IMR-90 (cell line): ENCODE results near the gene PCDH1. TPM values are rescaled to one million over a fixed set of nuclear protein-coding genes. Genes with fewer than 3 reads are reported as not detected.

Source experiments
- ATAC-seq: fragments of 200-7000 bp; cut with Tn5 transposase; 2 replicates; pipeline ENCODE4 v1.9.1; 2020; ENCODE audit warnings: low read depth, mild to moderate bottlenecking, moderate library complexity
- BruUV-seq: library from RNA; stranded (reverse); fragments of 400-500 nt; replicated peaks from 2 replicates; lab custom pipeline; 2021; lab: Mats Ljungman, UMichigan
- CTCF ChIA-PET: fragments of 300-600 bp; formaldehyde crosslinking; extraction: SDS; loops from one replicate; lab custom pipeline; 2021; ENCODE audit warnings: antibody characterized with exemption; lab: Yijun Ruan, JAX
- POLR2A ChIA-PET: fragments of 300-600 bp; sonication (Branson Sonifier 250); formaldehyde crosslinking; loops from one replicate; lab custom pipeline; 2022; ENCODE audit warnings: antibody characterized with exemption; ENCODE audit not compliant: unreplicated experiment; lab: Charles Lee
- DNase-seq: peaks from one replicate; pipeline ENCODE4 v3.0.0; 2013
- H2AFZ ChIP-seq: replicated peaks from 2 replicates; pipeline ENCODE3; 2013; ENCODE audit warnings: low read length, mild to moderate bottlenecking; ENCODE audit not compliant: poor library complexity
- H2AK5ac ChIP-seq: 2 replicates; pipeline ENCODE4 v1.6.1; 2013; ENCODE audit warnings: low read depth, low read length, inconsistent platforms
- H2AK9ac ChIP-seq: replicated peaks from 2 replicates; pipeline ENCODE3; 2013; ENCODE audit warnings: mild to moderate bottlenecking, low read depth, low read length, moderate library complexity; ENCODE audit not compliant: poor library complexity
- H2BK120ac ChIP-seq: 2 replicates; pipeline ENCODE4 v1.6.1; 2013; ENCODE audit warnings: low read depth, low read length, inconsistent platforms
- H2BK15ac ChIP-seq: 3 replicates; pipeline ENCODE4 v1.6.1; 2013; ENCODE audit warnings: low read depth, low read length, inconsistent platforms
- H2BK20ac ChIP-seq: 2 replicates; pipeline ENCODE4 v1.6.1; 2013; ENCODE audit warnings: low read depth, mild to moderate bottlenecking, inconsistent platforms, low read length, moderate library complexity
- H2BK5ac ChIP-seq: 2 replicates; pipeline ENCODE4 v1.6.1; 2013; ENCODE audit warnings: mild to moderate bottlenecking, low read depth, low read length, inconsistent platforms; ENCODE audit not compliant: poor library complexity, severe bottlenecking
- H3K14ac ChIP-seq: replicated peaks from 2 replicates; pipeline ENCODE4 v1.6.1; 2013; ENCODE audit warnings: low read depth, low read length, inconsistent platforms
- H3K18ac ChIP-seq: 2 replicates; pipeline ENCODE4 v1.6.1; 2013; ENCODE audit warnings: low read depth, low read length, control low read depth
- H3K23ac ChIP-seq: 2 replicates; pipeline ENCODE4 v1.6.1; 2013; ENCODE audit warnings: low read depth, low read length, inconsistent platforms
- H3K27ac ChIP-seq: 2 replicates; pipeline ENCODE4 v1.5.1; 2013; ENCODE audit warnings: mild to moderate bottlenecking, control low read depth, low read length; ENCODE audit not compliant: insufficient read depth
- H3K27me3 ChIP-seq: 2 replicates; pipeline ENCODE4 v1.6.1; 2013; ENCODE audit warnings: low read length; ENCODE audit not compliant: control insufficient read depth, insufficient read depth
- H3K36me3 ChIP-seq: 2 replicates; pipeline ENCODE4 v1.6.1; 2013; ENCODE audit warnings: low read length, mixed read lengths; ENCODE audit not compliant: control insufficient read depth, insufficient read depth
- H3K4ac ChIP-seq: 2 replicates; pipeline ENCODE4 v1.6.1; 2013; ENCODE audit warnings: low read depth, low read length, inconsistent platforms
- H3K4me1 ChIP-seq: 2 replicates; pipeline ENCODE4 v1.6.1; 2013; ENCODE audit warnings: low read length, mixed read lengths; ENCODE audit not compliant: control insufficient read depth, insufficient read depth
- H3K4me2 ChIP-seq: 2 replicates; pipeline ENCODE4 v1.6.1; 2013; ENCODE audit warnings: low read depth, mild to moderate bottlenecking, control low read depth, low read length, moderate library complexity
- H3K4me3 ChIP-seq: 2 replicates; pipeline ENCODE4 v1.5.1; 2013; ENCODE audit warnings: low read depth, mild to moderate bottlenecking, control low read depth, low read length, moderate library complexity; ENCODE audit not compliant: insufficient read depth
- H3K56ac ChIP-seq: 2 replicates; pipeline ENCODE4 v1.6.1; 2013; ENCODE audit warnings: low read length, inconsistent platforms; ENCODE audit not compliant: insufficient read depth; ENCODE audit errors: extremely low read depth
- H3K79me1 ChIP-seq, 2 experiments: 2 replicates each; pipeline ENCODE4 v1.6.1; 2013; ENCODE audit warnings: low read length in 2 of 2, inconsistent platforms in 1 of 2, low read depth in 1 of 2
- H3K9ac ChIP-seq: 2 replicates; pipeline ENCODE4 v1.6.1; 2013; ENCODE audit warnings: low read depth, low read length, control low read depth
- H3K9me1 ChIP-seq: 2 replicates; pipeline ENCODE4 v1.6.1; 2013; ENCODE audit warnings: low read length, inconsistent platforms; ENCODE audit not compliant: insufficient read depth
- H3K9me3 ChIP-seq: 2 replicates; pipeline ENCODE4 v1.6.1; 2013; ENCODE audit warnings: low read length; ENCODE audit not compliant: control insufficient read depth, insufficient read depth
- H4K20me1 ChIP-seq: 2 replicates; pipeline ENCODE4 v1.6.1; 2013; ENCODE audit warnings: low read length, inconsistent platforms; ENCODE audit not compliant: insufficient read depth
- H4K5ac ChIP-seq: 2 replicates; pipeline ENCODE4 v1.6.1; 2013; ENCODE audit warnings: mild to moderate bottlenecking, low read depth, low read length, control low read depth
- H4K8ac ChIP-seq, 2 experiments: 2 replicates each; pipeline ENCODE4 v1.6.1; 2013; ENCODE audit warnings: low read depth in 2 of 2, low read length in 2 of 2, control low read depth in 1 of 2, inconsistent platforms in 1 of 2
- H4K91ac ChIP-seq: 2 replicates; pipeline ENCODE4 v1.6.1; 2013; ENCODE audit warnings: low read depth, low read length, inconsistent platforms; ENCODE audit not compliant: insufficient read depth
- BHLHE40 ChIP-seq: fragments of 150-350 bp; IDR thresholded peaks from 2 replicates; pipeline ENCODE4 v1.6.1; 2016; ENCODE audit warnings: mild to moderate bottlenecking, low read depth, low read length
- CEBPB ChIP-seq: IDR thresholded peaks from 2 replicates; pipeline ENCODE4 v1.6.1; 2012; ENCODE audit warnings: low read depth, low read length, improper control_type of control experiment
- CHD1 ChIP-seq: IDR thresholded peaks from 2 replicates; pipeline ENCODE4 v1.6.1; 2012; ENCODE audit warnings: low read depth, low read length, improper control_type of control experiment
- FOS ChIP-seq: fragments of 150-350 bp; IDR thresholded peaks from 2 replicates; pipeline ENCODE4 v1.6.1; 2016; ENCODE audit warnings: low read depth, low read length
- MAFK ChIP-seq: IDR thresholded peaks from 2 replicates; pipeline ENCODE4 v1.6.1; 2012; ENCODE audit warnings: low read depth, low read length, improper control_type of control experiment
- MAZ ChIP-seq: IDR thresholded peaks from 2 replicates; pipeline ENCODE4 v1.6.1; 2012; ENCODE audit warnings: low read depth, mild to moderate bottlenecking, low read length, improper control_type of control experiment, moderate library complexity, borderline replicate concordance
- MXI1 ChIP-seq: IDR thresholded peaks from 2 replicates; pipeline ENCODE4 v1.6.1; 2012; ENCODE audit warnings: low read depth, mild to moderate bottlenecking, low read length, moderate library complexity, borderline replicate concordance
- NFE2L2 ChIP-seq: fragments of 150-350 bp; IDR thresholded peaks from 2 replicates; pipeline ENCODE4 v1.6.1; 2016; ENCODE audit warnings: low read depth, mild to moderate bottlenecking, low read length
- POLR2A ChIP-seq: IDR thresholded peaks from 2 replicates; pipeline ENCODE4 v1.6.1; 2012; ENCODE audit warnings: mild to moderate bottlenecking, low read depth, low read length
- RAD21 ChIP-seq: IDR thresholded peaks from 2 replicates; pipeline ENCODE4 v1.6.1; 2012; ENCODE audit warnings: low read length, improper control_type of control experiment
- RCOR1 ChIP-seq: IDR thresholded peaks from 2 replicates; pipeline ENCODE4 v1.6.1; 2012; ENCODE audit warnings: mild to moderate bottlenecking, low read length, improper control_type of control experiment; ENCODE audit not compliant: insufficient replicate concordance
- RFX5 ChIP-seq: IDR thresholded peaks from 2 replicates; pipeline ENCODE4 v1.8.0; 2012; ENCODE audit warnings: low read depth, mild to moderate bottlenecking, low read length, moderate library complexity
- SMC3 ChIP-seq: fragments of 150-350 bp; IDR thresholded peaks from 2 replicates; pipeline ENCODE4 v1.6.1; 2016; ENCODE audit warnings: low read depth, mild to moderate bottlenecking, antibody characterized with exemption, low read length, moderate library complexity
- USF2 ChIP-seq: fragments of 150-350 bp; IDR thresholded peaks from 2 replicates; pipeline ENCODE4 v1.6.1; 2017; ENCODE audit warnings: mild to moderate bottlenecking, antibody characterized with exemption, low read length, low read depth
- WGBS, 2 experiments: methylation state at CpG; one replicate each; pipeline versions ENCODE4 v1.1.5 to v1.1.7; 2013; ENCODE audit warnings: missing lambda C conversion rate in 2 of 2; ENCODE audit not compliant: insufficient read length in 1 of 2; ENCODE audit errors: extremely low coverage in 2 of 2; 5-methylcytosine and 5-hydroxymethylcytosine counted together
- dilution Hi-C: fragments of 300-500 bp; cut with HindIII; formaldehyde crosslinking; loops from one replicate; pipeline ENCODE4 v1.14.3; 2018; ENCODE audit warnings: low sequenced_read_pairs; ENCODE audit not compliant: unreplicated experiment
- in situ Hi-C: fragments of 300-500 bp; cut with MboI; formaldehyde crosslinking; loops from 3 replicates; pipeline ENCODE4 v1.14.3; 2019; ENCODE audit warnings: low sequenced_read_pairs, inconsistent platforms, mixed read lengths
- intact Hi-C: fragments of 100-400 bp; cut with micrococcal nuclease; formaldehyde crosslinking; loops from 2 replicates; pipeline ENCODE4 v1.10.0; 2022
- polyA plus RNA-seq, 3 experiments: library from polyadenylated mRNA; depleted of rRNA; stranded (reverse); fragments of >200 nt; gene quantifications; 2 replicates each; pipeline ENCODE4 v1.2.3, GENCODE V29; 2012; ENCODE audit warnings: low replicate concordance in 1 of 3
- total RNA-seq: library from RNA; depleted of rRNA; stranded (reverse); fragments of >200 nt; gene quantifications from 2 replicates; pipeline ENCODE4 v1.2.3, GENCODE V29; 2012
- TF ChIP-seq, protein P1 (sequence below): conservative IDR thresholded peaks from 2 replicates; pipeline ENCODE4 v1.5.1; 2012; ENCODE audit warnings: mild to moderate bottlenecking, low read depth, low read length, improper control_type of control experiment
- TF ChIP-seq, protein P2 (sequence below): fragments of 150-350 bp; IDR thresholded peaks from 2 replicates; pipeline ENCODE4 v1.6.1; 2016; ENCODE audit warnings: low read depth, mild to moderate bottlenecking, low read length, moderate library complexity, borderline replicate concordance

PCDH1 gene
- total and polyA plus RNA-seq, 2 of the 4 experiments (the other 2 are of a cell fraction): 0.74 to 0.90 TPM

- CTCF ChIA-PET: no interaction called here
- POLR2A ChIA-PET: no interaction called here
- no peak overlapping the region for H3K27ac ChIP-seq
- H2AK9ac ChIP-seq: no peak overlapping the region
- in situ Hi-C loops: no loop called here
- BruUV-seq: no TSS peak
- H3K56ac ChIP-seq: no peak overlapping the region
- no peak overlapping the region for H3K4me2 ChIP-seq
- H2BK15ac ChIP-seq: no peak overlapping the region
- H2AFZ ChIP-seq: no peak overlapping the region
- dilution Hi-C loops: no loop called here
- WGBS, 2 experiments: 47% methylated on average over 3 of the region's 4 CpGs; no CpG with 5 or more reads in 1 of the 2 experiments
- TF ChIP-seq POLR2A: no peak
- TF ChIP-seq BHLHE40: no peak
- TF ChIP-seq RAD21: no peak
- TF ChIP-seq MXI1: no peak
- TF ChIP-seq NFE2L2: no peak
- no peak for TF ChIP-seq CEBPB
- TF ChIP-seq FOS: no peak
- no peak for TF ChIP-seq SMC3
- TF ChIP-seq USF2: no peak
- no peak for TF ChIP-seq MAFK
- TF ChIP-seq, protein P1, sequence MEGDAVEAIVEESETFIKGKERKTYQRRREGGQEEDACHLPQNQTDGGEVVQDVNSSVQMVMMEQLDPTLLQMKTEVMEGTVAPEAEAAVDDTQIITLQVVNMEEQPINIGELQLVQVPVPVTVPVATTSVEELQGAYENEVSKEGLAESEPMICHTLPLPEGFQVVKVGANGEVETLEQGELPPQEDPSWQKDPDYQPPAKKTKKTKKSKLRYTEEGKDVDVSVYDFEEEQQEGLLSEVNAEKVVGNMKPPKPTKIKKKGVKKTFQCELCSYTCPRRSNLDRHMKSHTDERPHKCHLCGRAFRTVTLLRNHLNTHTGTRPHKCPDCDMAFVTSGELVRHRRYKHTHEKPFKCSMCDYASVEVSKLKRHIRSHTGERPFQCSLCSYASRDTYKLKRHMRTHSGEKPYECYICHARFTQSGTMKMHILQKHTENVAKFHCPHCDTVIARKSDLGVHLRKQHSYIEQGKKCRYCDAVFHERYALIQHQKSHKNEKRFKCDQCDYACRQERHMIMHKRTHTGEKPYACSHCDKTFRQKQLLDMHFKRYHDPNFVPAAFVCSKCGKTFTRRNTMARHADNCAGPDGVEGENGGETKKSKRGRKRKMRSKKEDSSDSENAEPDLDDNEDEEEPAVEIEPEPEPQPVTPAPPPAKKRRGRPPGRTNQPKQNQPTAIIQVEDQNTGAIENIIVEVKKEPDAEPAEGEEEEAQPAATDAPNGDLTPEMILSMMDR: no peak
- no peak for TF ChIP-seq RFX5
- TF ChIP-seq, protein P2, sequence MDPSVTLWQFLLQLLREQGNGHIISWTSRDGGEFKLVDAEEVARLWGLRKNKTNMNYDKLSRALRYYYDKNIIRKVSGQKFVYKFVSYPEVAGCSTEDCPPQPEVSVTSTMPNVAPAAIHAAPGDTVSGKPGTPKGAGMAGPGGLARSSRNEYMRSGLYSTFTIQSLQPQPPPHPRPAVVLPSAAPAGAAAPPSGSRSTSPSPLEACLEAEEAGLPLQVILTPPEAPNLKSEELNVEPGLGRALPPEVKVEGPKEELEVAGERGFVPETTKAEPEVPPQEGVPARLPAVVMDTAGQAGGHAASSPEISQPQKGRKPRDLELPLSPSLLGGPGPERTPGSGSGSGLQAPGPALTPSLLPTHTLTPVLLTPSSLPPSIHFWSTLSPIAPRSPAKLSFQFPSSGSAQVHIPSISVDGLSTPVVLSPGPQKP: no peak
- TF ChIP-seq RCOR1: no peak
- no peak for TF ChIP-seq MAZ
- TF ChIP-seq CHD1: no peak
- no peaks in the 10 kb centered on the region for H3K79me1 ChIP-seq
- H2BK20ac ChIP-seq: no peak overlapping the region
- H2BK120ac ChIP-seq: no peak overlapping the region
- H4K8ac ChIP-seq: no peak overlapping the region
- intact Hi-C loops: no loop called here
- no peak overlapping the region for H3K4ac ChIP-seq
- H3K4me3 ChIP-seq: no peak overlapping the region
- peaks cover 14% of the 10 kb centered on the region; the same call in 1 of the 2 replicates for H3K27me3 ChIP-seq
- H2AK5ac ChIP-seq: no peak overlapping the region
- no peak overlapping the region for H4K5ac ChIP-seq
- no peak overlapping the region for H3K23ac ChIP-seq
- no peak overlapping the region for H3K14ac ChIP-seq
- DNase-seq (no peak), ATAC-seq (no peak)
- no peak overlapping the region for H4K91ac ChIP-seq
- H3K9me3 ChIP-seq: no peaks in the 10 kb centered on the region; the same call in 1 of the 2 replicates
- peaks cover 4% of the 10 kb centered on the region; the same call in 1 of the 2 replicates for H3K4me1 ChIP-seq
- no peak overlapping the region for H3K9ac ChIP-seq
- no peak overlapping the region for H2BK5ac ChIP-seq
- peaks cover 13% of the 10 kb centered on the region for H3K9me1 ChIP-seq
- no peaks in the 10 kb centered on the region for H3K36me3 ChIP-seq
- no peak overlapping the region for H3K18ac ChIP-seq
- no peaks in the 10 kb centered on the region for H4K20me1 ChIP-seq
These were observed 51.5 kb downstream of the PCDH1 start for GRCh38 chr5:141826674-141827073.
